AG09309 (cell line): Measurements from ENCODE around the gene CBX8.
A peak's percentile ranks its signal among the peaks of the same experiment; 100 is the strongest.

Experiments used
- DNase-seq: peaks from one replicate; pipeline ENCODE4 v3.0.0-alpha.2; 2010; ENCODE audit warnings: low read depth
- H3K4me3 ChIP-seq: 2 replicates; pipeline ENCODE4 v1.5.1; 2011; ENCODE audit warnings: mild to moderate bottlenecking, low read depth, low read length, moderate library complexity; ENCODE audit not compliant: control insufficient read depth
- CTCF ChIP-seq: IDR thresholded peaks from 2 replicates; pipeline ENCODE4 v1.5.1; 2011; ENCODE audit warnings: mild to moderate bottlenecking, low read depth, low read length, inconsistent platforms; ENCODE audit not compliant: insufficient read depth, control insufficient read depth; ENCODE audit errors: missing control alignments

Gene CBX8

GRCh38 chr17:79781012-79781650, 15.7 kb downstream of the CBX8 start:
- no peak overlapping the region for H3K4me3 ChIP-seq
- no peak for TF ChIP-seq CTCF
- DNase-seq, result no peak

DNA sequence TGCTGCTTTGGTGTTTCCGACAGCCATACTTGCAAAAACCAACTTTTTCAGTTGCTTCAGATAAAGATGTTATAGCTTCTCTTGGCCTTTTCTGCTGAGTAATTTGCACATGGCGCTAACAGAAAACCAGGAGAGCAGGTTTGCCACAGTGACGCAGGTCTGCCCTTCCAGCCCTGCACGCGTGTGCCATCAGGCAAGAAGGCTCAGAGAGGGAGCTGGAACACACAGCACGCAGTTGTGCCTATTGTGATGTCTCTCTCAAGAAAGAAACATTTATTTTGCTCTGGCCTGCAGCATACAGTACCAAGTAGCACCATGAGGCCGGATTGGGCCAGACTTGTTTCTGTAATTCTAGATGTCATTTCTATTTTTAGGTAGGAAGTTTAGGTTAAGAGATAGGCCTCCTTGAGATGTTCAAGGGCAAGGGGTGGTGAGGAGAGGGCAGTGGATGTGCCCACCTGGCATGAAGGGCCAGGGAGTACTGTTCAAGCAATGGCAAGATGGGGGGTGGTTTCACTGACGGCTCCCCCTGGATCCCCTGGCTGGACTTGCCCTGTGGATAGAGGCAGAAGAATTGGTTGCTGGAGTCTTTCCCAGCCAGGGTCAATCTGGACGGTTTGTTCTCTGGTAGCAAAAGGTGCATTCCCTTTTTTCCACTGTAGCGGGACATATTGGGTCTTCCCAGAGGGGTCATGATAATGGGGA, 17.1 kb downstream of the CBX8 start:
- no peak overlapping the region for H3K4me3 ChIP-seq
- no peak for TF ChIP-seq CTCF
- no peak for DNase-seq

DNA sequence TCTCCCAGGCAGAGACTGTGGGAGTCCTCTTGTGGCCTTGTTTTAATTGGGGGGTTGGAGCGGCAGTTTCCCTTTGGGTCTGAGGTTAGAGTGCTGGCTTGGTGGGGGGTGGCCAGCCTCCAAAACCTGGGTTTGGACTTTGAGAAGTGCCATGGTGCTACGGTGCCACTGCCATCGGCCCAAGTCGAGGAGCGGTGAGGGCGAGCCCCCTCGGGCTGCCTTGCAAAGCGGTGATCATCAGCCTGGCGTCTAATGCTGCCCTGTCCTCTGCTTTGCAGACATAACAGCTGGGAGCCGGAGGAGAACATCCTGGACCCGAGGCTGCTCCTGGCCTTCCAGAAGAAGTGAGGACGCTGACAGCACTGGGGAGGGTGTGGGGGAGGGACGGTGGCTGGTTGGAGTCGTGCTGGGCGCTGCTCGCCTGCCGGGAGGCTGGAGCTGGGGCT, 17.8 kb downstream of the CBX8 start:
- no peak overlapping the region for H3K4me3 ChIP-seq
- TF ChIP-seq CTCF, result no peak

GRCh38 chr17:79778504-79779083, 18.3 kb downstream of the CBX8 start:
- TF ChIP-seq CTCF, result no peak
- DNase-seq, result no peak
- peak overlapping the region; percentile 29 for H3K4me3 ChIP-seq

More for the DNA sequence above, 17.8 kb downstream of the CBX8 start:
- DNase-seq, result no peak

DNA sequence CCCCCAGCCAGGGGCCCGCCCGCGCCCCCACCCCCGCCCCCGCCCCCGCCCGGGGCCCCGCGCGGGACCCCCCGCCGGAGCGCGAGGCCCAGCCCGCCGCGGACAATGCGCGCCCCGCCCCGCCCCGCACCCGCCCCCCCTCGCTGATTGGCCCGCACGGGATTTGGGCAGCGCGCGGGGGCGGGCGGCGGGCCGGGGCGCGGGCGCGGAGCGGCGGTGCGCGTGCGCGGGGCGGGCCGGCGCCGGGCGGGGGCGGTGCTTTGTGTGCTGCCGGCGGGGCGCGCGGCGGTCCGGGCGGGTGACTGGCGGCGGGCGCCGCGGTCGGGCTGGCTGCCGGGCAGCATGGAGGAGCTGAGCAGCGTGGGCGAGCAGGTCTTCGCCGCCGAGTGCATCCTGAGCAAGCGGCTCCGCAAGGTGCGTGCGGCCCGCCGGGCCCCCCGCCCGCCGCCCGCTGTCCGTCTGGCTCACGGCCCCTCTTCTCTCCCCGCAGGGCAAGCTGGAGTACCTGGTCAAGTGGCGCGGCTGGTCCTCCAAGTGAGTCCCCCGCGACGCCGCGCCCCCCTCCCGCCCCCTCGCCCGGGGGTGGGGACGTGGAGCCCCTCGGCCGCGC, 18.9 kb downstream of the CBX8 start, which contains the start of gene CBX2:
Gene CBX2 (plus strand): TSS at position 255 of the 610 bp plus-strand sequence. CDS start 88 bp downstream, at position 343.
- H3K4me3 ChIP-seq, result peak within 1 kb of the TSS; percentile 29
- no peak for TF ChIP-seq CTCF
- no peak for DNase-seq

DNA sequence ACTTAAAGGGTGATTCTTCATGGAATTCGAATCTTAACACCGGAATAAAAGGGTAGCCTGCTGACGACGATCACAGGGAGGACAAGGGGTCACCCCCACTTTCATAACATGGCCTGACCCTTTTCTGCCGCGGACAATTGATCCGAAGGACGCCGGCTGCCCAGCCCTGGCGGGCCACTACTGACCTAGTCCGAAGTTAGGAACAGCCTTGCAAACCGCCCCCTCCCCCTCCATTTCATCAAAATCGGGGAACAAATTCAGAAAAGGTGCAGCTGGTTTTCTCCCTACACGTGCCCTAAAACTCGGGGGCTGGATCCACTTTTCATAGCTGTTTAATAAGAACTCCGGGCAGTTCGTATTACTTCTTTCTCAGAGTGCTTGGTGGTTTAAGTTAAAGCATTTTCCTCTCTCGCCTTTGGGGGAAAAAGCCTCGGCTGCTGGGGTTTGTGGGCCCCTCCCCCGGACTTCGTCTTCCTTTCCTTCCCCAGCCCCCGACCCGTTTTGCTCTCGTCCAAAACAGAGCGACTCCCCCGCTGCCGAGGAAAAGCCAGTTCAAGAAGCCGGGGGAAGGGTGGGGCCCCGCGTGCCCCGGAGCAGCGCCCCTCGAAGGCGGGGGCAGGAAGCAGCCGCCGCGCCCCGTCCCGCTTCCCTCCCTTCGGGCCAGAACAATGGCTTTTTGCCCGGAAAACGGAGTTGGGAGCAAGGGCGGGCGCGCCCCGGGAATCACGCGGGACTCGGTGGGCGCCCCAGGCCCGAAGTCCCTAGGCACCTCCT, 19.6 kb downstream of the CBX8 start:
- peak; percentile 14 for TF ChIP-seq CTCF
- DNase-seq, result no peak
- peak overlapping the region; percentile 17 for H3K4me3 ChIP-seq
